Breast epithelium (tissue), 4 donors: ENCODE results near the gene F2RL3. TPM values are rescaled to one million over a fixed set of nuclear protein-coding genes. Genes with fewer than 3 reads are reported as not detected.

Source experiments
- DNase-seq, 2 donors: peaks; one replicate each; pipeline ENCODE4 v3.0.0-alpha.2; 2019; ENCODE audit warnings: low spot score in 2 of 2
- H3K27ac ChIP-seq, 2 donors: fragments of 200-600 bp; sonication (generic) in 1 of 2; one replicate each; pipeline ENCODE4 v1.5.1; 2016 to 2019; ENCODE audit warnings: mild to moderate bottlenecking in 1 of 2
- H3K27me3 ChIP-seq, 2 donors: fragments of 200-600 bp; sonication (generic) in 1 of 2; one replicate each; pipeline versions ENCODE4 v1.5.1 to v1.6.0; 2017 to 2019; ENCODE audit warnings: control low read depth in 1 of 2, mild to moderate bottlenecking in 1 of 2
- H3K36me3 ChIP-seq: fragments of 200-600 bp; one replicate; pipeline ENCODE4 v1.5.1; 2019
- H3K4me1 ChIP-seq, 2 donors: fragments of 200-600 bp; sonication (generic); one replicate each; pipeline ENCODE4 v1.5.1; 2016 to 2019; ENCODE audit warnings: control low read depth in 1 of 2
- H3K4me3 ChIP-seq, 3 donors: fragments of 200-600 bp; sonication (generic); 1 replicate in 2 of 3; 2 replicates in 1 of 3; pipeline ENCODE4 v1.5.1; 2016 to 2019; ENCODE audit warnings: mild to moderate bottlenecking in 3 of 3, moderate library complexity in 2 of 3
- H3K9me3 ChIP-seq, 2 donors: fragments of 200-600 bp; sonication (generic) in 1 of 2; one replicate each; pipeline ENCODE4 v1.5.1; 2016 to 2019; ENCODE audit warnings: control low read depth in 1 of 2
- POLR2A ChIP-seq: fragments of 450-650 bp; IDR thresholded peaks from one replicate; pipeline ENCODE4 v1.6.1; 2016; ENCODE audit warnings: antibody characterized with exemption, mild to moderate bottlenecking, moderate library complexity
- POLR2AphosphoS5 ChIP-seq, 3 donors: sonication (generic); formaldehyde crosslinking; IDR thresholded peaks; one replicate each; pipeline ENCODE4 v1.6.1; 2017; ENCODE audit warnings: antibody characterized with exemption in 3 of 3
- intact Hi-C: fragments of 100-400 bp; cut with DNase I; formaldehyde crosslinking; loops from one replicate; pipeline ENCODE4 v1.15.1; 2023; ENCODE audit warnings: low total_unique reads
- total RNA-seq, 3 donors: library from RNA; depleted of rRNA; stranded (reverse); fragments of >200 nt; gene quantifications; one replicate each; pipeline ENCODE4 v1.1.0, GENCODE V29; 2016
- TF ChIP-seq, protein P1 (sequence below), 3 donors: fragments of 450-650 bp; IDR thresholded peaks; one replicate each; pipeline ENCODE4 v1.5.1; 2016 to 2017; ENCODE audit warnings: antibody characterized with exemption in 3 of 3, mild to moderate bottlenecking in 3 of 3, moderate library complexity in 3 of 3

F2RL3 gene
- total RNA-seq, 3 donors from 2014 or later = 0.32 to 27.5 (median 4.2) TPM

DNA sequence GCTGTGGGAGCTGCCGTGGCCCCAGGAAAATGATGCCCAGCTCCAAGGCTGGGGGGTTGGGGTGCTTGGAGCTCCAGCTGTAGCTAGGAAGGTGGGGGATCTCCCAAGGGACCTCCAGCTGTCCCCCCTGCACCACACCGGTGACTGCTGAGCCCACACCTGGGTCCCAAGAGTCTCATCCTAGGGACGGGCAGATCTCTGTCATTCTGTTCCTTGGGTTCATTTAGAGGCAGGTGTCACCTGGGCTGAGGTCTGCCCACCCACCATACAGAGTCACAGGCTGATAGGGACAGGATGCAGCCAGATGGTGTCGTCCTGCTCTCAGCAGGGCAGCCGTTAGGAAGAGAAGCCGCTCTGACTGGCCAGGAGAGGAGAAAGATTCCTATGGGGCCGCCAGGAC, 5.3 kb downstream of the F2RL3 start:
- TF ChIP-seq POLR2A (no peak), POLR2AphosphoS5 (IDR thresholded peaks at IDR 0.05) (no peak)
- DNase-seq = no peak
- Histone ChIP-seq H3K4me3 (no peak overlapping the region), H3K27me3 (no peaks in the 10 kb centered on the region), H3K36me3 (no peaks in the 10 kb centered on the region), H3K4me1 (peaks cover 0 to 1% of the 10 kb centered on the region in 2 donors), H3K27ac (peak overlapping the region in 1 of 2 donors; percentile 48), H3K9me3 (no peaks in the 10 kb centered on the region)
- intact Hi-C loops = no loop called here

DNA sequence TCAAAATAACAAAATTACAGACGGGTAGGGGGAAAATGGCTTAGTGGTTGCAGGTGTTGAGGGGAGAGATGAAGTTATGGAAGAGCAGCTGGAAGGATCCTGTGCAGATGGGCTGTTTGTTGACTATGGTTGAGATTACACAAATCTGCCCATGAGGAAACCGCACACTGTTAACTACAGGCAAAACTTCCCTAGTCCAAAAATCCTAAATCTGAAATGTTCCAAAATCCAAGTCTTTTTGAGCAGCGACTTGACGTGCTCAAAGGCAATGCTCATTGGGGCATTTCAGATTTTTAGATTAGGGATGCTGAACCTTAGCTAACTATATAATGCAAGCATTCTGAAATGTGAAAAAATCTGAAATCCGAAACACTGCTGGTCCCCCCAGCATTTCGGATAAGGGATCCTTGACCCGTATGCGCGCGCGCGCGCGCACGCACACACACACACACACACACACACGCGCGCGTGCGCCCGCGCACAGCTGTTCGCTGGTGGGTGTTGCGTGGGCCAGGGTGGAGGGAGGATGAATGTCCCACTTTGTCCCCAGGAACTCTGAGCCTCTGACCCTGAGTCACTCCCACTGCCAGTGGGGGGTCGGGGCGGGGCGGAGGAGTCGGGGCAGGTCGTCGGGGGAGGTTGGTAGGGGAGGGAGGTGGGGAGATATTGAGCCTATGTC, 6.8 kb downstream of the F2RL3 start:
- H3K27ac ChIP-seq = peak overlapping the region; percentile 74 to 85
- H3K36me3 ChIP-seq = no peaks in the 10 kb centered on the region
- peak overlapping the region; percentile 48 to 81 (median 62) for H3K4me3 ChIP-seq
- intact Hi-C loops = loop anchor here (1.0 kb wide), 1 partner anchor 39 kb away; no protein-coding TSS in a partner anchor
- no peak for DNase-seq
- TF ChIP-seq POLR2AphosphoS5 (IDR thresholded peaks at IDR 0.05) (no peak), POLR2A (no peak)
- TF ChIP-seq, protein P1, sequence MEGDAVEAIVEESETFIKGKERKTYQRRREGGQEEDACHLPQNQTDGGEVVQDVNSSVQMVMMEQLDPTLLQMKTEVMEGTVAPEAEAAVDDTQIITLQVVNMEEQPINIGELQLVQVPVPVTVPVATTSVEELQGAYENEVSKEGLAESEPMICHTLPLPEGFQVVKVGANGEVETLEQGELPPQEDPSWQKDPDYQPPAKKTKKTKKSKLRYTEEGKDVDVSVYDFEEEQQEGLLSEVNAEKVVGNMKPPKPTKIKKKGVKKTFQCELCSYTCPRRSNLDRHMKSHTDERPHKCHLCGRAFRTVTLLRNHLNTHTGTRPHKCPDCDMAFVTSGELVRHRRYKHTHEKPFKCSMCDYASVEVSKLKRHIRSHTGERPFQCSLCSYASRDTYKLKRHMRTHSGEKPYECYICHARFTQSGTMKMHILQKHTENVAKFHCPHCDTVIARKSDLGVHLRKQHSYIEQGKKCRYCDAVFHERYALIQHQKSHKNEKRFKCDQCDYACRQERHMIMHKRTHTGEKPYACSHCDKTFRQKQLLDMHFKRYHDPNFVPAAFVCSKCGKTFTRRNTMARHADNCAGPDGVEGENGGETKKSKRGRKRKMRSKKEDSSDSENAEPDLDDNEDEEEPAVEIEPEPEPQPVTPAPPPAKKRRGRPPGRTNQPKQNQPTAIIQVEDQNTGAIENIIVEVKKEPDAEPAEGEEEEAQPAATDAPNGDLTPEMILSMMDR (IDR thresholded peaks at IDR 0.05) = no peak
- no peaks in the 10 kb centered on the region for H3K4me1 ChIP-seq
- no peaks in the 10 kb centered on the region for H3K27me3 ChIP-seq
- no peaks in the 10 kb centered on the region for H3K9me3 ChIP-seq

- intact Hi-C loops = loop anchor here (1.0 kb wide), 1 partner anchor 40 kb away; no protein-coding TSS in a partner anchor
- no peak for DNase-seq
These were observed 7.6 kb downstream of the F2RL3 start for GRCh38 chr19:16896146-16897028.

DNA sequence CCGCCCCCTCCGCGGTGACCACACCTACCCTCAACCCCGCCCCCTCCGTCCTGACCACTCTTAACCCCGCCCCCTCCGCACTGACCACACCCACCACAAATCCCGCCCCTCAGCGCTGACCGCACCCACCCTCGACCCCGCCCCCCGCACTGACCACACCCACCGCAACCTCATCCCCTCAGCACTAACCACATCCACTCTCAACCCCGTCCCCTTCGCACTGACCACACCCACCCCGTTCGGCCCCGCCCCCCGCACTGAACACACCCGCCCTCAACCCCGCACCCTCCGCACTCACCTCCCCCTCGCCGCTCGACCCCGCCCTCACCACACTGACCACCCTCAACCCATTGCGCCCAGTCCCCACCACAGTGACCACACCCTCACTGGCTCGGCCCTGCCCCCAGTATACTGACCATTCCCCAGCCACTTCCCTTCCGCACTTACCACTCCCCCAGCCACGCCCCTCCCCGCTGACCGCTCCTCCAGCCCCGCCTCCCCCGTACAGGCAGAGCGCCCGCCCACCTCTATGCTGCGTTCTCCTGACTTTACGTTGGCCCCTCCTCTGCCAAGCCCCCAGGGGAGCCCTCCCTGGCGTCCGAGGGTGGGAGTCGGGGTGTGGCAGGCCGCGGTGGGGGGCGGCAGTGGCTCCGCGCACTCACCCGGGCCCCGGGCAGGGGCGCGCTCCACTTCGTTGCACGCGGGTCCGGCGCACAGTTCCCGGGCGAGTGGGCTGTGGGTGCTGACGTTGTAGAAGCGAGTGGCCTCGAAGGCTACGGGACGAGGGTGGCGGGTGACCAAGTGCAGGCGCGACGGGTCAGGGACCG, 8.4 kb downstream of the F2RL3 start:
- TF ChIP-seq POLR2AphosphoS5 (IDR thresholded peaks at IDR 0.05) = peak; percentile 33 to 73 (median 72)
- TF ChIP-seq, protein P1 (IDR thresholded peaks at IDR 0.05) = no peak
- no peak for TF ChIP-seq POLR2A
- intact Hi-C loops = no loop called here
- H3K36me3 ChIP-seq = no peaks in the 10 kb centered on the region
- H3K4me3 ChIP-seq = peak overlapping the region; percentile 54 to 81 (median 62)
- H3K27me3 ChIP-seq = no peaks in the 10 kb centered on the region
- DNase-seq = peak; percentile 95 to 98
- H3K27ac ChIP-seq = peak overlapping the region; percentile 85 to 87
- no peaks in the 10 kb centered on the region for H3K4me1 ChIP-seq
- H3K9me3 ChIP-seq = no peaks in the 10 kb centered on the region

More at GRCh38 chr19:16896146-16897028, 7.6 kb downstream of the F2RL3 start:
- Histone ChIP-seq H3K4me1 (no peaks in the 10 kb centered on the region), H3K27ac (peak overlapping the region; percentile 74 to 85), H3K4me3 (peak overlapping the region; percentile 48 to 81 (median 62)), H3K36me3 (no peaks in the 10 kb centered on the region), H3K9me3 (no peaks in the 10 kb centered on the region), H3K27me3 (no peaks in the 10 kb centered on the region)
- no peak for TF ChIP-seq POLR2AphosphoS5 (IDR thresholded peaks at IDR 0.05)
- TF ChIP-seq, protein P1 (IDR thresholded peaks at IDR 0.05) = no peak

DNA sequence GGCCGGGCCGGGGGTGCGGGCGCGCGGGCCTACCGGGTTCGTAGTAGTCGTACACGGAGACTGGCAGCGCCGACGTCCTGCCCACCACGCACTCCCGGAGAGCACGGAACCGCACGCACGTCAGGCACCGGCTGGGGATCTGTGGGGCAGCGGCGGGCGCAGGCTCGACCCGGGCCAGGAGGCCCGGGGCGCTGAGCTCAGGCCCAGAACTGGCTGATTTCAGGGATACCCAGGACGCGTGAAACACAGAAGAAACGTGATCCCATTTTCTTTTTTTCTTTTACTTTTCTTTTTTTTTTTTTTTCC, 9.0 kb downstream of the F2RL3 start:
- no peaks in the 10 kb centered on the region for H3K4me1 ChIP-seq
- H3K9me3 ChIP-seq = no peaks in the 10 kb centered on the region
- H3K27me3 ChIP-seq = no peaks in the 10 kb centered on the region
- DNase-seq = no peak
- peak overlapping the region; percentile 54 to 81 (median 62) for H3K4me3 ChIP-seq
- TF ChIP-seq, protein P1 (IDR thresholded peaks at IDR 0.05) = no peak
- no peak for TF ChIP-seq POLR2A
- TF ChIP-seq POLR2AphosphoS5 (IDR thresholded peaks at IDR 0.05) = no peak
- H3K36me3 ChIP-seq = no peaks in the 10 kb centered on the region
- intact Hi-C loops = no loop called here
- peak overlapping the region; percentile 85 to 87 for H3K27ac ChIP-seq
